GM18907 (cell line): Measurements from ENCODE around the gene TASP1.
"Not testable (repeated sequence)": the region's sequence is repeated elsewhere in the genome, so short reads cannot be mapped to it uniquely, and the experiment has no call there.

Experiments used
- ATAC-seq: cut with Tn5 transposase; IDR thresholded peaks from one replicate; pipeline ENCODE4 v1.9.1; 2021; ENCODE audit warnings: mild to moderate bottlenecking, moderate library complexity; ENCODE audit not compliant: unreplicated experiment

TASP1 gene

GRCh38 chr20:13501500-13501899 lies 137.2 kb downstream of the TASP1 start:
- ATAC-seq, result no peak

GRCh38 chr20:13494019-13494418 lies 144.7 kb downstream of the TASP1 start:
- no peak for ATAC-seq

GRCh38 chr20:13493143-13493542 lies 145.6 kb downstream of the TASP1 start:
- no peak for ATAC-seq

GRCh38 chr20:13492001-13492481 lies 146.7 kb downstream of the TASP1 start:
- ATAC-seq, result no peak

- ATAC-seq, result no peak
Measured at GRCh38 chr20:13487202-13487601, 151.5 kb downstream of the TASP1 start.

GRCh38 chr20:13486694-13487093 lies 152.0 kb downstream of the TASP1 start:
- no peak for ATAC-seq

GRCh38 chr20:13485576-13485975 lies 153.2 kb downstream of the TASP1 start:
- ATAC-seq, result no peak

- not testable (repeated sequence) for ATAC-seq
Measured at GRCh38 chr20:13485019-13485418, 153.7 kb downstream of the TASP1 start.

GRCh38 chr20:13483472-13483871 lies 155.3 kb downstream of the TASP1 start:
- not testable (repeated sequence) for ATAC-seq

- ATAC-seq, result no peak
Measured at GRCh38 chr20:13478366-13478765, 160.4 kb downstream of the TASP1 start.

GRCh38 chr20:13474467-13474866 lies 164.3 kb downstream of the TASP1 start:
- no peak for ATAC-seq

- ATAC-seq, result no peak
Measured at GRCh38 chr20:13469262-13469661, 169.5 kb downstream of the TASP1 start.

GRCh38 chr20:13468166-13468565 lies 170.6 kb downstream of the TASP1 start:
- no peak for ATAC-seq

GRCh38 chr20:13464702-13465101 lies 174.0 kb downstream of the TASP1 start:
- ATAC-seq, result no peak

GRCh38 chr20:13461849-13462458 lies 176.8 kb downstream of the TASP1 start:
- ATAC-seq, result no peak

- ATAC-seq, result peak; percentile 87
Measured at GRCh38 chr20:13458860-13459451, 179.8 kb downstream of the TASP1 start.

- ATAC-seq, result no peak
Measured at GRCh38 chr20:13457487-13457886, 181.2 kb downstream of the TASP1 start.

GRCh38 chr20:13455713-13456112 lies 183.0 kb downstream of the TASP1 start:
- ATAC-seq, result no peak

- ATAC-seq, result no peak
Measured at GRCh38 chr20:13453367-13453766, 185.4 kb downstream of the TASP1 start.

GRCh38 chr20:13452470-13453124 lies 186.1 kb downstream of the TASP1 start:
- no peak for ATAC-seq

GRCh38 chr20:13449868-13450434 lies 188.8 kb downstream of the TASP1 start:
- no peak for ATAC-seq
